ENCODE results near the gene CCDC6.
"Not testable (repeated sequence)": the region's sequence is repeated elsewhere in the genome, so short reads cannot be mapped to it uniquely, and the experiment has no call there.

The CCDC6 gene

GRCh38 chr10:59752278-59752940, 153.9 kb downstream of the CCDC6 start:
- DNase-seq = no peak

- no peak for DNase-seq
Measured at GRCh38 chr10:59750155-59750945, 156.0 kb downstream of the CCDC6 start.

GRCh38 chr10:59748834-59749233, 157.5 kb downstream of the CCDC6 start:
- DNase-seq = no peak

- DNase-seq = no peak
Measured at GRCh38 chr10:59745163-59745650, 161.1 kb downstream of the CCDC6 start.

- not testable (repeated sequence) for DNase-seq
Measured at GRCh38 chr10:59744762-59745161, 161.6 kb downstream of the CCDC6 start.

GRCh38 chr10:59744156-59744555, 162.2 kb downstream of the CCDC6 start:
- not testable (repeated sequence) for DNase-seq

- no peak for DNase-seq
Measured at GRCh38 chr10:59741583-59741982, 164.8 kb downstream of the CCDC6 start.

- no peak for DNase-seq
Measured at GRCh38 chr10:59741048-59741447, 165.3 kb downstream of the CCDC6 start.
